Measurements from ENCODE around the gene KRT80. TPM values are rescaled to one million over a fixed set of nuclear protein-coding genes. Genes with fewer than 3 reads are reported as not detected.

KRT80 gene
- total and polyA plus RNA-seq, 2 donors (not counting 3 experiments of a cell fraction or from before 2014, with no cell fraction given): 13.6 to 23.7 TPM

GRCh38 chr12:52183971-52184370 is 7.8 kb downstream of the KRT80 start:
- TF ChIP-seq MYC (IDR thresholded peaks at IDR 0.05; ENCODE audit: low read depth, low read length): no peak
- TF ChIP-seq GATA2 (IDR thresholded peaks at IDR 0.05; ENCODE audit: insufficient read depth, insufficient read length, low read depth, low read length): no peak
- Histone ChIP-seq H3K4me2 (ENCODE audit: insufficient read depth, low read length) (no peak overlapping the region), H3K4me1 (ENCODE audit: control insufficient read depth, extremely low read depth, insufficient read depth, low read length) (peaks cover 47% of the 10 kb centered on the region)

DNA sequence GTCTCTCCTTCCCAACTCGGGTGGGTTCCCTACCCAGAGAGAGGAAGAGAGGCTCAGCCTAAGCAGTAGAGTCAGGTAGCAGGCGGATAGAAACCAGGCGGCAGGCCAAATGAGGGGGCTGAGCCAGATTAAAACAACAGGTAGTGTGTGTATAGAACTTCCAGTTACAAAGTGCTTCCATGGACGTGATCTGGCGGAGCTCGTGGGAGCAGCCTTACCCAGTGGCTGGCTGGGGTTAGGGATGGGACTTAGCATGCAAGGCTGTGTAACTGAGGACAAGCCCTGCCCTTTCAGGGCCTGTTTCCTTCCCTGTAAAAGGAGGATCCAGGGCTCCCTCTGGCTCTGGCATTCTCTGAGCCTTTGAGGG is 8.3 kb downstream of the KRT80 start:
- no peak for TF ChIP-seq POLR2AphosphoS5 (IDR thresholded peaks at IDR 0.05; ENCODE audit: insufficient read depth, low read depth, low read length)
- TF ChIP-seq JUN (IDR thresholded peaks at IDR 0.05; ENCODE audit: borderline replicate concordance, insufficient read depth, insufficient read length, low read depth): no peak
- TF ChIP-seq, protein P1, sequence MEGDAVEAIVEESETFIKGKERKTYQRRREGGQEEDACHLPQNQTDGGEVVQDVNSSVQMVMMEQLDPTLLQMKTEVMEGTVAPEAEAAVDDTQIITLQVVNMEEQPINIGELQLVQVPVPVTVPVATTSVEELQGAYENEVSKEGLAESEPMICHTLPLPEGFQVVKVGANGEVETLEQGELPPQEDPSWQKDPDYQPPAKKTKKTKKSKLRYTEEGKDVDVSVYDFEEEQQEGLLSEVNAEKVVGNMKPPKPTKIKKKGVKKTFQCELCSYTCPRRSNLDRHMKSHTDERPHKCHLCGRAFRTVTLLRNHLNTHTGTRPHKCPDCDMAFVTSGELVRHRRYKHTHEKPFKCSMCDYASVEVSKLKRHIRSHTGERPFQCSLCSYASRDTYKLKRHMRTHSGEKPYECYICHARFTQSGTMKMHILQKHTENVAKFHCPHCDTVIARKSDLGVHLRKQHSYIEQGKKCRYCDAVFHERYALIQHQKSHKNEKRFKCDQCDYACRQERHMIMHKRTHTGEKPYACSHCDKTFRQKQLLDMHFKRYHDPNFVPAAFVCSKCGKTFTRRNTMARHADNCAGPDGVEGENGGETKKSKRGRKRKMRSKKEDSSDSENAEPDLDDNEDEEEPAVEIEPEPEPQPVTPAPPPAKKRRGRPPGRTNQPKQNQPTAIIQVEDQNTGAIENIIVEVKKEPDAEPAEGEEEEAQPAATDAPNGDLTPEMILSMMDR (IDR thresholded peaks at IDR 0.05; ENCODE audit: extremely low read depth in 1 of 2, insufficient read depth in 1 of 2, low read depth in 1 of 2, low read length in 2 of 2): no peak
- no peak for TF ChIP-seq FOS (IDR thresholded peaks at IDR 0.05; ENCODE audit: borderline replicate concordance, insufficient read depth, low read length)
- TF ChIP-seq EZH2 (IDR thresholded peaks at IDR 0.05; ENCODE audit: borderline replicate concordance, low read depth, low read length, severe bottlenecking): no peak
- no peak for TF ChIP-seq MAX (IDR thresholded peaks at IDR 0.05; ENCODE audit: insufficient read depth, insufficient read length)
- TF ChIP-seq GATA2 (IDR thresholded peaks at IDR 0.05; ENCODE audit: insufficient read depth, insufficient read length, low read depth, low read length): no peak
- no peak for TF ChIP-seq POLR2A (IDR thresholded peaks at IDR 0.05; ENCODE audit: low read depth, low read length)
- no peak for TF ChIP-seq MYC (IDR thresholded peaks at IDR 0.05; ENCODE audit: low read depth, low read length)
- Histone ChIP-seq H3K36me3 (ENCODE audit: control insufficient read depth in 2 of 2, extremely low read depth in 1 of 2, insufficient read depth in 2 of 2, low read length in 2 of 2) (no peaks in the 10 kb centered on the region), H3K79me2 (ENCODE audit: control insufficient read depth, insufficient read depth, low read length) (no peaks in the 10 kb centered on the region), H3K27ac (ENCODE audit: insufficient read depth, low read depth, low read length) (peak overlapping the region; percentile 10), H3K4me1 (ENCODE audit: control insufficient read depth, extremely low read depth, insufficient read depth, low read length) (peaks cover 47% of the 10 kb centered on the region), H3K4me2 (ENCODE audit: insufficient read depth, low read length) (no peak overlapping the region), H3K4me3 (replicated peaks in 1 of 3; ENCODE audit: insufficient read depth in 1 of 3, low read depth in 1 of 3, low read length in 3 of 3) (no peak overlapping the region), H3K9me3 (replicated peaks; ENCODE audit: control insufficient read depth, insufficient read depth, low read length) (no peaks in the 10 kb centered on the region), H3K9me1 (replicated peaks; ENCODE audit: control insufficient read depth, extremely low read depth, insufficient read depth, low read length) (no peaks in the 10 kb centered on the region), H3K9ac (replicated peaks; ENCODE audit: extremely low read depth, insufficient read depth, low read length) (no peak overlapping the region), H4K20me1 (replicated peaks; ENCODE audit: control insufficient read depth, extremely low read depth, insufficient read depth, low read length) (no peaks in the 10 kb centered on the region), H2AFZ (ENCODE audit: low read depth, low read length) (no peak overlapping the region), H3K27me3 (ENCODE audit: control insufficient read depth in 2 of 2, insufficient read depth in 2 of 2, low read length in 2 of 2) (no peaks in the 10 kb centered on the region)
- POLR2A ChIA-PET: interaction anchor here (0.8 kb wide), 1 partner anchor 66 kb away, joined by 3 read pairs; no protein-coding TSS in a partner anchor
- intact Hi-C loops (cut with micrococcal nuclease): no loop called here
- FAIRE-seq (peak; percentile 31), DNase-seq (ENCODE audit: low read depth, low spot score) (no peak)
- CTCF ChIA-PET: interaction anchor here (1.1 to 2.5 kb wide), 3 partner anchors 8 to 95 kb away, joined by 3 to 8 read pairs (median 3); partner anchors contain the start of gene KRT80
- dilution Hi-C loops (cut with MboI; ENCODE audit: extremely low pct_ligation_motif_present, low sequenced_read_pairs): no loop called here
- no TSS peak for BruUV-seq (replicated peaks)

More at GRCh38 chr12:52183971-52184370, 7.8 kb downstream of the KRT80 start:
- Histone ChIP-seq H4K20me1 (replicated peaks; ENCODE audit: control insufficient read depth, extremely low read depth, insufficient read depth, low read length) (no peaks in the 10 kb centered on the region), H3K9me3 (replicated peaks; ENCODE audit: control insufficient read depth, insufficient read depth, low read length) (no peaks in the 10 kb centered on the region), H3K9ac (replicated peaks; ENCODE audit: extremely low read depth, insufficient read depth, low read length) (no peak overlapping the region), H3K27me3 (ENCODE audit: control insufficient read depth in 2 of 2, insufficient read depth in 2 of 2, low read length in 2 of 2) (no peaks in the 10 kb centered on the region), H3K27ac (ENCODE audit: insufficient read depth, low read depth, low read length) (peak overlapping the region; percentile 79), H3K79me2 (ENCODE audit: control insufficient read depth, insufficient read depth, low read length) (no peaks in the 10 kb centered on the region), H3K4me3 (replicated peaks in 1 of 3; ENCODE audit: insufficient read depth in 1 of 3, low read depth in 1 of 3, low read length in 3 of 3) (no peak overlapping the region), H3K36me3 (ENCODE audit: control insufficient read depth in 2 of 2, extremely low read depth in 1 of 2, insufficient read depth in 2 of 2, low read length in 2 of 2) (no peaks in the 10 kb centered on the region), H3K9me1 (replicated peaks; ENCODE audit: control insufficient read depth, extremely low read depth, insufficient read depth, low read length) (no peaks in the 10 kb centered on the region), H2AFZ (ENCODE audit: low read depth, low read length) (no peak overlapping the region)
- POLR2A ChIA-PET: interaction anchor here (0.8 kb wide), 1 partner anchor 66 kb away, joined by 3 read pairs; no protein-coding TSS in a partner anchor
- DNase-seq (ENCODE audit: low read depth, low spot score) (no peak), FAIRE-seq (no peak)
- CTCF ChIA-PET: interaction anchor here (1.1 to 12.0 kb wide), 6 partner anchors 8 to 95 kb away, joined by 3 to 138 read pairs (median 6); partner anchors contain the start of gene KRT80
- dilution Hi-C loops (cut with MboI; ENCODE audit: extremely low pct_ligation_motif_present, low sequenced_read_pairs): no loop called here
- intact Hi-C loops (cut with micrococcal nuclease): loop anchor here (1.0 kb wide), 1 partner anchor 8 kb away; the partner anchor contains the start of gene KRT80
- BruUV-seq (replicated peaks): no TSS peak

All from endothelial cell of umbilical vein (primary cell).